GM19043 (cell line): Measurements from ENCODE around the gene THADA.
A peak's percentile ranks its signal among the peaks of the same experiment; 100 is the strongest.
"Not testable (repeated sequence)": the region's sequence is repeated elsewhere in the genome, so short reads cannot be mapped to it uniquely, and the experiment has no call there.

ENCODE experiments used
- ATAC-seq: cut with Tn5 transposase; IDR thresholded peaks from one replicate; pipeline ENCODE4 v1.9.1; 2021; ENCODE audit warnings: low read depth; ENCODE audit not compliant: unreplicated experiment

Gene THADA

GRCh38 chr2:43595603-43596412 lies at the start of gene THADA:
TSS of gene THADA (minus strand) at chr2:43596038. CDS start at chr2:43592392, 3,646 bp downstream.
- ATAC-seq, result peak; percentile 96

GRCh38 chr2:43643680-43644079 lies 47.8 kb upstream of the THADA start:
- no peak for ATAC-seq

- no peak for ATAC-seq
These were observed 46.5 kb upstream of the THADA start for GRCh38 chr2:43642363-43642762.

- ATAC-seq, result peak; percentile 100
These were observed 41.4 kb upstream of the THADA start, which contains the start of gene PLEKHH2 for GRCh38 chr2:43637030-43637803. TSS of gene PLEKHH2 (plus strand) at chr2:43637260. CDS start at chr2:43644674, 7,414 bp downstream.

- ATAC-seq, result no peak
These were observed 40.8 kb upstream of the THADA start for GRCh38 chr2:43636621-43637020.

GRCh38 chr2:43636153-43636552 lies 40.3 kb upstream of the THADA start:
- not testable (repeated sequence) for ATAC-seq

- ATAC-seq, result no peak
These were observed 38.9 kb upstream of the THADA start for GRCh38 chr2:43634604-43635306.

- no peak for ATAC-seq
These were observed 35.9 kb upstream of the THADA start for GRCh38 chr2:43631618-43632317.

GRCh38 chr2:43622931-43623451 lies 27.2 kb upstream of the THADA start:
- no peak for ATAC-seq

GRCh38 chr2:43619511-43619910 lies 23.7 kb upstream of the THADA start:
- ATAC-seq, result no peak

GRCh38 chr2:43616967-43617680 lies 21.3 kb upstream of the THADA start:
- no peak for ATAC-seq

- ATAC-seq, result no peak
These were observed 17.1 kb upstream of the THADA start for GRCh38 chr2:43612944-43613343.

- ATAC-seq, result no peak
These were observed 16.4 kb upstream of the THADA start for GRCh38 chr2:43611987-43612894.

GRCh38 chr2:43610361-43610760 lies 14.5 kb upstream of the THADA start:
- ATAC-seq, result no peak

- no peak for ATAC-seq
These were observed 13.6 kb upstream of the THADA start for GRCh38 chr2:43609290-43609918.

- no peak for ATAC-seq
These were observed 10.0 kb upstream of the THADA start for GRCh38 chr2:43605851-43606250.

GRCh38 chr2:43605079-43605655 lies 9.3 kb upstream of the THADA start:
- no peak for ATAC-seq

GRCh38 chr2:43604674-43605073 lies 8.8 kb upstream of the THADA start:
- no peak for ATAC-seq
